Uterus (tissue), 4 donors: ENCODE measurements around the gene CBR3. TPM values are rescaled to one million over a fixed set of nuclear protein-coding genes. Genes with fewer than 3 reads are reported as not detected.

Experiments
- DNase-seq, 2 donors: peaks; one replicate each; pipeline ENCODE4 v3.0.0-alpha.2; 2019 to 2020
- H3K27ac ChIP-seq, 2 donors: fragments of 200-600 bp; sonication (generic); 1 replicate in 1 of 2; 2 replicates in 1 of 2; pipeline ENCODE4 v1.5.1; 2016 to 2018
- H3K27me3 ChIP-seq, 2 donors: fragments of 200-600 bp; sonication (generic); one replicate each; pipeline ENCODE4 v1.5.1; 2018 to 2019; ENCODE audit warnings: control low read depth in 1 of 2
- H3K36me3 ChIP-seq, 2 donors: fragments of 200-600 bp; sonication (generic); one replicate each; pipeline ENCODE4 v1.5.1; 2019; ENCODE audit warnings: control low read depth in 1 of 2
- H3K4me1 ChIP-seq, 2 donors: fragments of 200-600 bp; sonication (generic); one replicate each; pipeline ENCODE4 v1.5.1; 2018 to 2019; ENCODE audit warnings: control low read depth in 1 of 2
- H3K4me3 ChIP-seq, 2 donors: fragments of 200-600 bp; sonication (generic); 1 replicate in 1 of 2; 2 replicates in 1 of 2; pipeline ENCODE4 v1.5.1; 2018 to 2019; ENCODE audit warnings: mild to moderate bottlenecking in 1 of 2
- H3K9me3 ChIP-seq, 2 donors: fragments of 200-600 bp; sonication (generic); one replicate each; pipeline ENCODE4 v1.5.1; 2019; ENCODE audit warnings: control low read depth in 1 of 2
- CTCF ChIP-seq, 4 experiments: fragments of 200-600 bp in 2 of 4; fragments of 450-650 bp in 2 of 4; sonication (generic) in 2 of 4; IDR thresholded peaks; one replicate each; pipeline ENCODE4 v1.5.1; 2016 to 2019; ENCODE audit warnings: antibody characterized with exemption in 4 of 4, mild to moderate bottlenecking in 2 of 4, moderate library complexity in 1 of 4
- POLR2A ChIP-seq, 2 donors: fragments of 450-650 bp; IDR thresholded peaks; one replicate each; pipeline ENCODE4 v1.6.1; 2016; ENCODE audit warnings: antibody characterized with exemption in 2 of 2, mild to moderate bottlenecking in 1 of 2, moderate library complexity in 1 of 2
- intact Hi-C: fragments of 100-400 bp; cut with DNase I; formaldehyde crosslinking; loops from one replicate; pipeline ENCODE4 v1.15.1; 2023; ENCODE audit warnings: low total_unique reads
- total RNA-seq, 4 donors: library from RNA; depleted of rRNA in 3 of 4; stranded (reverse); fragments of >200 nt in 3 of 4; gene quantifications; one replicate each; pipeline versions ENCODE4 v1.1.0 to v1.2.4, GENCODE V29; 2014 to 2023
- donor health status: DM: yes; HTN: yes; CAD: no.

The CBR3 gene
- total RNA-seq, 4 donors from 2014 or later, result 2.6 to 7.3 (median 5.2) TPM

GRCh38 chr21:36163750-36164741, 29.2 kb downstream of the CBR3 start:
- Histone ChIP-seq H3K27me3 (no peaks in the 10 kb centered on the region), H3K9me3 (no peaks in the 10 kb centered on the region), H3K27ac (no peak overlapping the region), H3K36me3 (no peaks in the 10 kb centered on the region), H3K4me1 (no peaks in the 10 kb centered on the region), H3K4me3 (no peak overlapping the region)
- no peak for DNase-seq
- intact Hi-C loops, result no loop called here
- TF ChIP-seq POLR2A (IDR thresholded peaks at IDR 0.05) (no peak), CTCF (IDR thresholded peaks at IDR 0.05) (no peak)

- H3K4me1 ChIP-seq, result no peaks in the 10 kb centered on the region
- no peaks in the 10 kb centered on the region for H3K9me3 ChIP-seq
- no peak overlapping the region for H3K4me3 ChIP-seq
- TF ChIP-seq POLR2A (IDR thresholded peaks at IDR 0.05) (no peak), CTCF (IDR thresholded peaks at IDR 0.05) (no peak)
- no peaks in the 10 kb centered on the region for H3K36me3 ChIP-seq
- no peaks in the 10 kb centered on the region for H3K27me3 ChIP-seq
- H3K27ac ChIP-seq, result no peak overlapping the region
- intact Hi-C loops, result no loop called here
- no peak for DNase-seq
Measured at GRCh38 chr21:36165356-36165755, 30.5 kb downstream of the CBR3 start.

- TF ChIP-seq POLR2A (IDR thresholded peaks at IDR 0.05), result no peak
- no peak for TF ChIP-seq CTCF (IDR thresholded peaks at IDR 0.05)
- intact Hi-C loops, result no loop called here
- Histone ChIP-seq H3K27ac (no peak overlapping the region), H3K4me3 (no peak overlapping the region), H3K9me3 (no peaks in the 10 kb centered on the region), H3K4me1 (no peaks in the 10 kb centered on the region), H3K27me3 (no peaks in the 10 kb centered on the region), H3K36me3 (no peaks in the 10 kb centered on the region)
- DNase-seq, result no peak
Measured at GRCh38 chr21:36166705-36167104, 31.8 kb downstream of the CBR3 start.

GRCh38 chr21:36167541-36167940, 32.7 kb downstream of the CBR3 start:
- intact Hi-C loops, result no loop called here
- no peaks in the 10 kb centered on the region for H3K9me3 ChIP-seq
- H3K4me3 ChIP-seq, result no peak overlapping the region
- no peaks in the 10 kb centered on the region for H3K36me3 ChIP-seq
- no peak for DNase-seq
- no peaks in the 10 kb centered on the region for H3K4me1 ChIP-seq
- no peaks in the 10 kb centered on the region for H3K27me3 ChIP-seq
- no peak overlapping the region for H3K27ac ChIP-seq
- no peak for TF ChIP-seq CTCF (IDR thresholded peaks at IDR 0.05)
- no peak for TF ChIP-seq POLR2A (IDR thresholded peaks at IDR 0.05)

GRCh38 chr21:36169470-36170128, 34.7 kb downstream of the CBR3 start:
- Histone ChIP-seq H3K4me3 (no peak overlapping the region), H3K4me1 (no peaks in the 10 kb centered on the region), H3K27me3 (no peaks in the 10 kb centered on the region), H3K36me3 (no peaks in the 10 kb centered on the region), H3K27ac (no peak overlapping the region), H3K9me3 (no peaks in the 10 kb centered on the region)
- DNase-seq, result no peak
- intact Hi-C loops, result no loop called here
- no peak for TF ChIP-seq CTCF (IDR thresholded peaks at IDR 0.05)
- TF ChIP-seq POLR2A (IDR thresholded peaks at IDR 0.05), result no peak
